DMS153 (cell line): ENCODE measurements around the gene TNFRSF13B.
"Not testable (repeated sequence)": the region's sequence is repeated elsewhere in the genome, so short reads cannot be mapped to it uniquely, and the experiment has no call there.

Source experiments
- DNase-seq: peaks from one replicate; lab custom pipeline; 2025; lab: John Stamatoyannopoulos, UW

TNFRSF13B gene

DNA sequence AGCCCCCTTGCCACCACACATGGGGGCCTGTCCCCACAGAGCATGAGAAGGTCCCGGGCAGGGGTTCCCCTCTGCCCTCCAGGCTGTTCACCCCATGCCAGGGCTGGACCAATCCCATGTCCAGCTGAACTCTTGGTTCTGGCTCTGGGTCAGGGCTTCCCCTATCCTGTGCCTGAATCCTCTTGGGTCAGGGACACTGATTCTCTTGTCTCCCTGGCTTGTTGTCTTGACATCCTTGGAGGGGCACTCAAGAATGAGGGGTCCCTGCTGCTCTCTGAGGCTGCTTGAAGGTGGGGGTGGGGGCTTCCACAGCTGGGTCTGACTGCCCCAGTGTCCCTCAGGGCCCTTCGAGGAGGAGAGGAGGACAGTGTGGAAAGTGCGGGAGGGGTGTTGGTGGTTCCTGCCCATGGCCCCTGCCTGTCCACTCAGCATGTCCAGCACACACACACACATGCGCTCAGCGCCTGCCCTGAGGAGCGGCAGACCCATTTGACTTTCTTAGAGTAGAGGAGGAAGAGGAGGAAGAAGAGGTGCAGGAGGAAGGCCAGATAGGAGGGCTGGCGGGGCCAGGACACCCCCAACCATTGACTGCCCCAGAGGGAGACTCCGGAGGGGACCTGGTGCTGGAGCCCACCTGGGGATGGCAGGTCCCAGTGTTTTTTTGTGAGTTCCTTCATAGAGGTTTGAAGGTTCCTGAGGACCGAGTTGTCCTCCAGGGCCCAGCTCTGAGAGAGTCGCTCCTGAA lies 47.0 kb downstream of the TNFRSF13B start:
- no peak for DNase-seq

DNA sequence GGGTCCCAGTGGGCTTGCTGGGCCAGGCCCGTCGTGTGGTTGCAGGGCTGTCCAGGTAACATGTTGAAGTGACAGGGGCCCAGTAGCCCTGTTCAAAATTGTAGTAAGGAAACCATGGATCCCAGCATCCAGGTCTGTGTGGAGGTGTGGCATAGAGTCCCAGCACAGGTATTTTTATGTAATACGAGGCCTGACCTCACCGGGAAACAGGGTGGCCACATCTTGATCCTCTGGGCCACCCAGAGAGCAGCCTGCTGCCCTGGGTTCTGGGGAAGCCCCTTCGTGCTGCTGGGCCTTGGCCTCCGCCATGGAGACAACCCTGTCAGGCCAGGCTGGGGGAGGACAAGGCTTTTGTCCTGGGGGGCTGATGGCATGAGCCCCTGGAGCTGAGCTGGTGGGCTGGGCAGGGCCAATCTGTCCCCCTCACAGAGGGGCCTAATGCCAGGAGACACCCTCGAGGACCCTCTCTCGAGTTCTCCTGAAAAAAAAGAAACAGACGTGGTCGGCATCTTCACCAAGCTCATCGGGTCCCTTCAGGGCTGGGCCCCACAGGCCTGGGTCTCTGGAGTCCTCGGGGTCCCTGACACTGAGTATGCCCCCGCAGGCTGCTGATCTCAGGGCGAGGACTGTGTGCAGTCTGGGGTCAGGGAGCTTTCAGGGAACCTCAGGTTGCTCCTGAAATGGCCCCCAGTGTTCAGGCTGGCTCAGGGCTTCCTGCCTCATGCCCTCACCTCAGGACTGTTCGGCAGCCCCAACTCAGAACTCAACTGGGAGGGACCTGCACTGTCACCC lies 47.8 kb downstream of the TNFRSF13B start:
- no peak for DNase-seq

DNA sequence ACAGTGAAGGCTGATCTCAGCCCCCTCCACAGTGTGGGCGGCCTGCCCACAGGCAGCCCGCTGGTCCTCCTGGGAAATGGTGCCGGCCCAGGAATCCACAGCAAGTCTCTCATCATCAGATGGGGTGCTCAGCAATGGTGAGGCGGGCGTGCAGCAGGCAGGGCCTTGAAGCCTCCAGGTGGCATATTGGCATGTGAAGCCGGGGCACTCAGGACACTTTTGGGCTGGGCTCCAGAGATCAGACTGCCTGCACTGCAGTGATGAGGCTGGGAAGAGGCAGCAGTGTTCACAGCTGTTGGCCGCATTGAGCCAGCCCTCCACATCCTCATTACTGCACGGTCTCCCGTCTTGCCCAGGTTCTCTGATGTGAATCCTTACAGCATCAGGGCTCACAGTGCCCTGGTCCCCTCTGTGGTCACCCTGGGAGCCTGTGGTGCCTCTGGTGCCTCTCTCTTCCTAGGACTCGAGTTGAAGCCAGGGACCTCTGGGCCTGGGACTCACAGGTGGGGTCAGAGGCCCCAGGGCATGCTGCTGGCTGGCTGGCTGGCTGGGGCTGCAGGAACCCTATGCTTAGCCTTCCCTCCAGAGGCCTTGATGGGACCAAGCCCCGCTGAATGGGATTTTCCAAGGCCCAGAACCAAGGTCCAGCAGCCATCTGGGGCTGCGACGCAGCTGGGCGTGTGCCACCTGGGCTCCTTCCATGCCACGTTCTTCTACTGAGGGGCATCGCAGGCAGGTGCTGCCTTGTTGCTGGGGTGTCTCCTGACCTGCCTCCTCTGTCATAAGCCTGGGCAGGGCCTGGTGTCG lies 48.6 kb downstream of the TNFRSF13B start:
- no peak for DNase-seq

DNA sequence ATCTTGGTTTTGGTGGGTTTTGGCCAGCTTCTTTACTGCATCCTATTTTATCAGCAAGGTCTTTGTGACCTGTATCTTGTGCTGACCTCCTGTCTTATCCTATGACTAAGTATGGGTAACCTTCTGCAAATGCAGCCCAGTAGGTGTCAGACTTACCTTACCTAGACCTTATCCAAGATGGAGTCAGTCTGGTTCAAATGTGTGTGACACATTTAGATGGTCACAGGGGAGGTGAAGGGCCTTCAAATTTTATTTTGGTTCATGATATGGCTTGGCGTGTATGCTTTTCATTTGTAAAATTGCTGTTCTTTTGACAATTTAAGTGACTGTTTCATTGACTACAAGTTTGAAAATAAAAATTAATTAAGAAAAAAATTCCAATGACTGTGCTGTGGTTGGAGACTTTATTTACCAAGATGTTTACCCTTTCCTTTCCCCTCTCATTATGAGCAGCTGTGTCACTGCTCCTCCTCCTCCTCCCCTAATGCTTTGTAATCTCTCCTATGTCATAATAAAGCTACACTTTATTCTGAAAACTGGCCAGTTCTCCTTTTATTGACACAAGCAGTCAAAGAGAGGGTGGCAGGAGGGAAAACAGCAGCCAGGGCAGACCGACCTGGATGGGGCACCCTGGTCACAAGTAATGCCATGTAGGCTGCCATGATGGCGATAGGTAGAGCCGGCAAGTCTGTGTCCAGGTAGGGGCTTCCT lies 49.4 kb downstream of the TNFRSF13B start:
- DNase-seq = no peak

DNA sequence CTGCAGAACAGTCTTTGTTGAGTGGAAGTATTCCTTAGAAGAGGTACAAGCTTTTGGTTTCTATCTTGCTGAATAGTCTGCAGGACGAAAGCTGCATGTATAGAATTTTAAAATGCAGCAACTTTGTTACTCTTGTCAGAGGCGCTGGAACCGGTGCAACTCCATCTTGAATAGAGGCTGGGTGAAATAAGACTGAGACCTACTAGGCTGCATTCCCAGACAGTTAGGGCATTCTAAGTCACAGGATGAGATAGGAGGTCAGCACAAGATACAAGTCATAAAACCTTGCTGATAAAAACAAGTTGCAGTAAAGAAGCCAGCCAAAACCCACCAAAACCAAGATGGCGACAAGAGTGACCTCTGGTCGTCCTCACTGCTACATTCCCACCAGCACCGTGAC lies 50.5 kb downstream of the TNFRSF13B start:
- DNase-seq = not testable (repeated sequence)

DNA sequence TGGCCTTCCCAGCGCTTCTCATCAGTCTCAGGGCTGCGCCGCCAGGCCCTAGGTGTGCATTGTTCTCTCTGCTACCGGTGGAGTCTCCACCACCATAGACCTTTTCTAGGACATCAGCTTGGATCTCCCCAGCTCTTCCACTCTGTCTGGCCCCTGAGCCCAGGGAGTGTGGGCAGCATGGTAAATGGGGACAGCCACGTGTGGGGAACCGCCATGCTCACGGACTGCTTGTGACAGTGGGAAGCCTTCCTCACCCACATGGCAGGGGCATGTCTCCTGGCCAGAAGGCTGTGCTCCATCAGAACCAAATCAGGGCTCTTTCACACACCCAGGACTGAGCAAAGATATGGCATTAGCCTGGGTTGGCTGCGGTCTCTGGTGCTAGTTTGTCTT lies 51.3 kb downstream of the TNFRSF13B start:
- DNase-seq = no peak

DNA sequence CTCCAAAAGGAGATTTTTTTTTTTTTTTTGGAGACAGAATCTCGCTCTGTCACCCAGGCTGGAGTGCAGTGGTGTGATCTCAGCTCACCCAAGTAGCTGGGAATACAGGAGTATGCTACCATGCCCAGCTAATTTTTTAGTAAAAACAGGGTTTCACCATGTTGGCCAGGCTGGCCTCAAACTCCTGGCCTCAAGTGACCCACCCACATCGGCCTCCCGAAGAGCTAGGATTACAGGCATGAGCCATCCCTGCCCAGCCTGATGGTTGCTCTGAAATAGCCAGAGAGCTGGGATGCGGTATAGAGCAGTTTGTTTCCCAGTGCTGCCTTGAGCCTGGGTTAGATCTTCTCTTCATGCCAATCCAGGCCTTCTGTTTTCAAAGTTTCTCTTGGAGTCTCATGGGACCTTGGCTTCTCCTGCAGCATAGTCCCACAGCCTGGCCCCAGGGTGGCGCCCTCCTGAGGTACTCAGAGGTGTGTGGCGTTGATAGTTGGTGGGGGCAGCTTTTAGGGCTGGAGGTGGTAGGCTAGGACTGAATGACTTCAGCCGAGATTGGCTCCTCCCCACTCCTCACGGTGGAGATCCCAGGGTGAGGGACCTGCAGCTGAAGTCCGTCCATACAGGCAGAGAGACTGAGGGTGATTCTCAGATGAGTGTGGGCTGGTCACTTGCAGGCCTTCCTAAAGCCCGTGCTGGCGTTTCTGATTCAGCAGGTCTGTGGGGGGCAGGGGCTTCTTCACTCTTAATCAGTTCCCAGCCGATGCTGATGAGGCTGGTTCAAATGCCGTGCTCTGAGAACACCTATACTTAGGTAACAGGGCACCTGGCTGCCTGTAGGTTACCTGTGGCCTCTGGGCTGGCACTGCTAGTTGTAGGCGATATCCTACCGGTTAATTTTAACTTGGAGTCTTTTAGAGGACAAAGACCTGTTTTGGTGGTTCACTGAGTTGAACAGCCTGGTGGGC lies 52.0 kb downstream of the TNFRSF13B start:
- DNase-seq = no peak

DNA sequence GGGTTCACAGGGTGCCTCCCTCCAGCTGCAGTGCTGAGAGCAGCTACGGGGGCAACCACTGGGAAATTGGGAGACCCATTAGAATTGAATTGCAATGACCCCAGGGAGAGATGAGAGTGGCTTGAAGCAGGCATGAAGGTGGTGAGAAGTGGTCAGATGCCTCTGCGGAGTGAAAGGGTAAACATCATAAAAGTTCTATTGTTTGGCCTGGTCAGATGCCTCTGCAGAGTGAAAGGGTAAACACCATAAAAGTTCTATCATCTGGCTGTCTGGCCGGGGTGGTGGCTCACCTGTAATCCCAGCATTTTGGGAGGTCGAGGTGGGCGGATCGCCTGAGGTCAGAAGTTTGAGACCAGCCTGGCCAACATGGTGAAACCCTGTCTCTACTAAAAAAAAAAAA lies 53.5 kb downstream of the TNFRSF13B start:
- DNase-seq = no peak

DNA sequence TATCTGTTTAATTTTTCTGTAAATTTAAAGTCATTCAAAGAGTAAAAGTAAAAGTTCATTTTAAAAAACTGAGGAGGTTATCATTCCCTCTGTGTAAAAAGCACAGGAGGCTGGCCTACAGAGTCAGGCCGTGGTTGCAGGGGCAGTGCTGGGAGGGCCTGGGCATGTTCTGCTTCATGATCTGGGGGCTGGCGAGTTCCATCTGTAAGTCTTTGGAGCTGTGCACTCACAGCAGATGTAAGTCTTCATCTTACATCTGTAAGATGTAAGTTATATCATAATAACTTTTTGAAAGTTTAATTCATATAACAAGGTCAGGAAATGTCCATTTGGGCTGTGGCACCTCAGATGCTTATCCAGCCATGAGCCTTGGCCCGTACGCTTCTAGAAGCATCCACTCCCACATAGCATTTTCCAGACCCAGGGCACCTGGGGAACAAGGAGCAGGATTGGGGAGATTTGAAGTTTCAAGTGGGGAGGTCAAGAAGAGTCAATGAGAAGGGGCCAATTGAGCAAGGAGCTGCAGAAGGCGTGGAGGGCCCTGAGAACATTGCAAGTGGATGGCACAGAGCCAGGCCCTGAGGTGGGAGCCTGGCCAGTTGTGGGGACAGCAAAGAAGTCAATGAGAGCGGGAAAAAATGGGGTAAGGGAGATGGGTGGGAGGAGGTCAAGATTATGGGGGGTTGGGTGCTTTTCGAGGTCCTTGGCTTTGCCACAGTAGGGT lies 54.1 kb downstream of the TNFRSF13B start:
- DNase-seq = no peak

DNA sequence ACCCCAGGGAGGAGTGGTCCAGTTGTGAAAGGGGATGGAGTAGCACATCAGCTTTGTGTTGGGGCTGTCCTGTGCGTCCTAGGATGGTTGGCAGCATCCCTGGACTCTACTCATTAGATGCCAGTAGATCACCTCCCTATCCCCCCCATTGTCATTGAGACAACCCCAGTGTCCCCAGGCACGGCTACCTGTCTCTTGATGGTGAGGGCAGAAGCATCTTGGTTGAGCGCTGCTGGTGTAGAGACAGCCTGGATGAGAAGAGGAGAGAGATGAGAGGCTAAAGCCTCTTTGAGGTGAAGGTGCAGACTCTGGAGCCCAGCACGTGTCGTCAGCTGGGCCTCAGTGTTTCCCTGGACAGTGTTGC lies 55.4 kb downstream of the TNFRSF13B start:
- DNase-seq = no peak

DNA sequence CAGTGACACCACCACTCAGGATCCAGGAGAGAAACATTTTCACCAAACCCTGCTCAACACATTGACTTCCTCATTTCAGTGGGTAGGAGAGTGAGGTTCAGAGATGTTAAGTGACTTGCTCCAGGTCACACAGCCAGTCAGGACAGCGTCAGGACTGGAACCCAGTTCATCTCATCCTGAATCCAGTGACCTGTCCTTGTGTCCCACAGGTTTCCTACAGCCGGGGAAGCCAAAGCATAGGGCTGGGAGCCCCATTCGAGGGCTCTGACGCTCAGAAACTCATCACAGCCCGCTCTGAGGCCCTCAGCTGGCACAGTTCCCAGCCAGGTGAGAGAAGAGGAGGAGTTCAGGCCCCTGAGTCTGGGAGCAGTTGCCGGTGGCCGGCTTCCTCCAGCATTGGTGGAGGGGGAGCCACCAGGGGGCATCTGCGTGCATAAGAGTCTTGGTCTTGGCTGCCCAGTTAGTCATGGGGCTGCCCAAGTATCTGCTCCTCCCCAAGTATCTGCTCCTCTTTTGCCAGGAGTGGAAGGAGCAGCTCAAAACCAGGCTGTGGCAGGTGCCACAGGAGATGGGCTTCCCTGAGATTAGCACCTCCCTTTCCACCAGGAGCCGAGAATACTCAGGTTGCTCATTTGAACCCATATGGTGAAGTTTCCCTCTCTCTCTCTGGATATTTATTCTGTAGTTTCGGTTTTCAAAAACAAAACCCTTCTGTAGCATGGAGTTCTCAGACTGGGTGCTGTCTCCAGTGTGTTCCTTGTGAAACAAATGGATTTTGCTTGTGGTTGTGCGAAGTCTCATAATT lies 56.0 kb downstream of the TNFRSF13B start:
- peak; percentile 7 for DNase-seq

DNA sequence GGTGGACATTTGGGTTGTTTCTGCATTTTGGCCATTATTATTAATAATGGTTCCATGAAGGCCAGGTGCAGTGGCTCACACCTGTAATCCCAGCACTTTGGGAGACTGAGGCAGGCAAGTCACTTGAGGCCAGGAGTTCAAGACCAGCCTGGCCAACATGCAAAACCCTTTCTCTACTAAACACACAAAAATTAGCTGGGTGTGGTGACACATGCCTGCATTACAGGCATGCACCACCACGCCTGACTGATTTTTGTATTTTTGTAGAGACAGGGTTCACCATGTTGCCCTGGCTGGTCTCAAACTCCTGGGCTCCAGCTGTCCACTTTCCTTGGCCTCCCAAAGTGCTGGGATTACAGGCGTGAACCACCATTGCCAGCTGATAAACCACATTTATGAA lies 58.5 kb downstream of the TNFRSF13B start:
- no peak for DNase-seq

DNA sequence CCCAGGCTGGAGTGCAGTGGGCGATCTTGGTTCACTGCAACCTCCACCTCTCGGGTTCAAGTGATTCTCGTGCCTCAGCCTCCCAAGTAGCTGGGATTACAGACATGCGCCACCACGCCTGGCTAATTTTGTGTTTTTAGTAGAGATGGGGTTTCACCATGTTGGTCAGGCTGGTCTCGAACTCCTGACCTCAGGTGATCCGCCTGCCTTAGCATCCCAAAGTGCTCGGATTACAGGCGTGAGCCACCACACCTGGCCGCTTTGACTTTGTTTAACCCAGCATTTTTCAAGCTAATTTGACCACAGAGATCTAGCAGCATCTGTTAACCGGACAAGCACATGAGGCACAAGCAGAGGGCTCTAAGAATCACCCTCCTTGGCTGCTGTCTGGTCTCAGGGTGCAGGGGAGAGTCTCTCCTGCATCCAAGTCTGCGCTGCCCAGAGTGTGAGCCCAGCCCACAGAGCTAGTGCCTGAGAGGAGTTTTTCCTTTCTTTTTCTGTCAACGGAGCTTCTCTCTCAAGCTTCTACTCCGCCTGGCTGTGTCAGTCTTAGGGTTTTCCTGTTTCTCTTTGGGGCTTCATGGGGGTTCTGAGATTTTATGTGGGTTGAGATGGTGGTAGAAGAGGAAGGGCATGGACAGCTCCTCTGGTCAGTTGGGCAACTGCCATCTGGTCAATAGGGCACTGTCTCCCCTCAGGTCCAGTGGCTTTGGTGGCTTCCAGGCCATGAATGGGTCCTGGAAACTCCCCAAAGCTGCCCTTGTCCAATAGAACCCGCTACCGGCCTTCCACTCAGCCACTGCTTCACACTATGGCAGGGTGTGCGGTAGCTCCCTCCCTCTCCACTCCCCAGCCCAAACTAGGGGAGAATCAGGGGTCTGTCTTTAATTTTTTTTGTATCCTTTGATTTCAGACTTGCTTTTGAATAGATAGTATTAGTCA lies 59.6 kb downstream of the TNFRSF13B start:
- DNase-seq = no peak

DNA sequence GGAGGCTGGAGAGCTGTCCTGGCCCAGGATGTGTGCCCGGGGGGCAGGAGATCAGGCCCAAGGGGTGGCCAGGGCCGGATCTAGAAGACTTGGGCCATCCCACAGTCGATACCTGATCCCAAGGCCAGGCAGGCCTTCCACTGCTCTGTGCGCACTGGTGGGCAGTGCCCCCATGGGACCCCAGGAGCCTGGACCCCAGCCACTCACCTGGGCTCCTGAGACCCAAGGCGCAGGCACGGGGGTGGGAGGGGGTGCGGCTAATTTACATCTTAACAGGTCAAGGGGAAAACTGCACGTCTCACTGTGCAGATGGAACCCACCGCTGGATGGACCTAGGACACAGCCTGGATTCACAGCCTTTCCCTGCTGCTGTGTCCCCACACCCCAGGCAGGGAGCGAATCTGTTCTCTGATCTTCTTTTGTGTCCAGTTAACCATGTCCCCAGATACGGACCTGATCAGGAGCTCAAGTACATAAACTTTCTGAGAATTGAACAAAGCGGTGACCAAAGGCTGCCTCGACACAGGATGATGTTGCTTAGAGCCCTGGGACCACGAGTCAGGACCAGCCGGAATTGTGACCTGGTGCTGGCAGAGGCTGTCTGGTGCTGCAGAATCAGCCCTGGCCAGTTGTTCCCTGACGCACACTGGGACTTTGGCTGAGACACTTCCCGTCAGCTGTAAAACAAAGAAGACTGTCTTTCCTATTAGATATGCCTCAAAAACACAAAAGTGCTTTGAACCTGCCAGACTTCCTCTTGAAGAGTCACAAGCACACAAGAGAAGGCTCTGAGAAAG lies 60.6 kb downstream of the TNFRSF13B start:
- no peak for DNase-seq

DNA sequence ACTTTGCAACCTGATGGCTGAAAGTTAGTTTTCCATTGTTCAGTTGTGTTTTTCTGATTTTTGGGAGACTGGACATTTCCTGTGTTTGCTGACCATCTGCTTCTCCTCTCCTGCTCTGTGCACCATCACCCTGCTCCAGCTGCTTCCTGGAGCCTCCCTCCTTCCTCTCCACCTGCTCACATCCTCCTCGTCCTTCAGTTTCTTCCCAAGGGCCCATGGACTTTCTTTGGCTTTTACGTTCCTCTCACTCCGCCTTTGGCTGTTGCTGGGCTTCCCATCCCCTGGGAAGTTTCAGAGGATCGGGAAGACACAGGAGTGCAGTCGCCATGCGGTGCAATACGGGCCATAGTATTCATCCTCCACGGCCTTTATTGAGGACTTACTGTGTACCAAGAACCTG lies 61.6 kb downstream of the TNFRSF13B start:
- no peak for DNase-seq

DNA sequence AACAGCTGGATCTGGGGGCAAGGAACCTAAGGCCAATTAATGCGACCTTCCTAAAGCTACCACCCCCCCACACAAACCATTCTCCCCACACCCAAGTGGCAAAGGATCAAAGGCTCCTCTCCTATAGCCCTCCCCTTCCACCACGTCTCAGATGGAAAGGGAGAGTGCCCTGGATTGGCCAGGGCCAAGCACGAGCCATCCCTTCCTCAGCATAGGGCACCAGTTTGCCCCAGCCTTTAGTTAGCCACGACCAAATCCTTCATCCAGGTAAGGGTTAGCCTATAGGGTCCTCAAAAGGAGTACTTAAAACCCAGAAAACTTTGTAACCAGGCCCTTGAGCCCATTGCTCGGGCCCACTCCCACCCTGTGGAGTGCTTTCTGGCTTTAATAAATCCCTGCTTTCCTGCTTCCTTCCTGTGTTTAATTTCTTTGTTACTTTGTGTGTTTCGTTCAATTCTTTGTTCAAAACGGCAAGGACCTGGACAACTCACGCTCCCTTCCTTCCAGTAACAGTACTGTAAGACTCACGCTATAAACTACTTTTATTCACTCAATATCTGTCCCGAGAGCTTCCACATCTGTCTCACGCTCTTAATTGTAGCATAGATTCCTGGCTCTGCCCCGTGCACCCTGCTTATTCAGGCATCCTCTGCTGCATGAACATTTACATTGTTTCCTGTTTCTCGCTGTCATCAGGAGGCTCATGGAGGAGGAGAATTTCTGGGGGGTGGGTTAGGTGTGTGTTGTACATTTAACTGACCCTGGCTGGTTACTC lies 62.3 kb downstream of the TNFRSF13B start:
- DNase-seq = no peak

DNA sequence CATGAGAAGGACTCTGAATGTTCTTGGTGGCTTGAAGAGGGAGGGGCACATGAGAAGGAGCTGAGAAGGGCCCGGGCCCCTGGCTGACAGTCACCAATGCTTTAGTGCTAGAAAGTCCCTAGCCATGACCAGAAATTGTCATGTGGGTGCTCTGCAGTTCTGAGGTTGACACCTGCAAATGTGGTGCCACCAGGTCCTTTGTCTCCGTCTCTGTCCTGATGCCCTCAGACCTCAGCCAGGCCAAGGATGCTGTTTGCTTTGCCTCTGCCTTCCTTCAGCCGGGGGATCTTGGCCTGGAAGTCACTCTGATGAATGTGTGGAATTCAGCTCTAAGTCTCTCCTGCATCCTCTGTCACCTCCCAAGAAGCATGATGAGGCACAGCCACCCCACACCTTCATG lies 63.6 kb downstream of the TNFRSF13B start:
- no peak for DNase-seq
